Endometrial microvascular endothelial cells (primary cell): Measurements from ENCODE around the gene TMEM182. TPM values are rescaled to one million over a fixed set of nuclear protein-coding genes. Genes with fewer than 3 reads are reported as not detected.

Experiments used
- in situ Hi-C: cut with HindIII; loops from 2 replicates; pipeline ENCODE4 v1.10.0; 2017; ENCODE audit warnings: low sequenced_read_pairs, low pct_unique_long_range_greater_than_20kb; ENCODE audit errors: inconsistent ontology term
- total RNA-seq: library from RNA; depleted of rRNA; stranded (reverse); fragments of >200 nt; gene quantifications from one replicate; pipeline ENCODE4 v1.2.3, GENCODE V29; 2015; ENCODE audit errors: inconsistent ontology term

Gene TMEM182
- total RNA-seq, 1 donor from 2014 or later, result under 0.01 TPM

GRCh38 chr2:102795641-102796040, 33.8 kb downstream of the TMEM182 start:
- in situ Hi-C loops, result no loop called here

- in situ Hi-C loops, result no loop called here
These were observed 34.5 kb downstream of the TMEM182 start for GRCh38 chr2:102796337-102796736.

- in situ Hi-C loops, result no loop called here
These were observed 35.7 kb downstream of the TMEM182 start for GRCh38 chr2:102797486-102797885.

- in situ Hi-C loops, result no loop called here
These were observed 36.4 kb downstream of the TMEM182 start for GRCh38 chr2:102798181-102798580.

GRCh38 chr2:102801098-102801718, 39.4 kb downstream of the TMEM182 start:
- in situ Hi-C loops, result no loop called here

- in situ Hi-C loops, result no loop called here
These were observed 40.2 kb downstream of the TMEM182 start for GRCh38 chr2:102801858-102802699.

GRCh38 chr2:102803041-102803896, 41.4 kb downstream of the TMEM182 start:
- in situ Hi-C loops, result no loop called here

GRCh38 chr2:102803897-102804217, 42.0 kb downstream of the TMEM182 start:
- in situ Hi-C loops, result no loop called here

GRCh38 chr2:102806250-102806837, 44.5 kb downstream of the TMEM182 start:
- in situ Hi-C loops, result no loop called here

- in situ Hi-C loops, result no loop called here
These were observed 47.7 kb downstream of the TMEM182 start for GRCh38 chr2:102809291-102810189.

GRCh38 chr2:102815285-102815684, 53.5 kb downstream of the TMEM182 start:
- in situ Hi-C loops, result no loop called here

- in situ Hi-C loops, result no loop called here
These were observed 65.1 kb downstream of the TMEM182 start for GRCh38 chr2:102826904-102827303.

- in situ Hi-C loops, result no loop called here
These were observed 71.0 kb downstream of the TMEM182 start for GRCh38 chr2:102832789-102833188.

- in situ Hi-C loops, result no loop called here
These were observed 72.9 kb downstream of the TMEM182 start for GRCh38 chr2:102834523-102835273.

GRCh38 chr2:102837626-102838198, 75.9 kb downstream of the TMEM182 start:
- in situ Hi-C loops, result no loop called here

GRCh38 chr2:102839668-102840388, 78.0 kb downstream of the TMEM182 start:
- in situ Hi-C loops, result no loop called here
